Measurements from ENCODE around the gene CFB. TPM values are rescaled to one million over a fixed set of nuclear protein-coding genes. Genes with fewer than 3 reads are reported as not detected.
"Not testable (repeated sequence)": the region's sequence is repeated elsewhere in the genome, so short reads cannot be mapped to it uniquely, and the experiment has no call there.

Gene CFB
- total and polyA plus RNA-seq, 9 donors: 1.0 to 4.8 (median 1.9) TPM

DNA sequence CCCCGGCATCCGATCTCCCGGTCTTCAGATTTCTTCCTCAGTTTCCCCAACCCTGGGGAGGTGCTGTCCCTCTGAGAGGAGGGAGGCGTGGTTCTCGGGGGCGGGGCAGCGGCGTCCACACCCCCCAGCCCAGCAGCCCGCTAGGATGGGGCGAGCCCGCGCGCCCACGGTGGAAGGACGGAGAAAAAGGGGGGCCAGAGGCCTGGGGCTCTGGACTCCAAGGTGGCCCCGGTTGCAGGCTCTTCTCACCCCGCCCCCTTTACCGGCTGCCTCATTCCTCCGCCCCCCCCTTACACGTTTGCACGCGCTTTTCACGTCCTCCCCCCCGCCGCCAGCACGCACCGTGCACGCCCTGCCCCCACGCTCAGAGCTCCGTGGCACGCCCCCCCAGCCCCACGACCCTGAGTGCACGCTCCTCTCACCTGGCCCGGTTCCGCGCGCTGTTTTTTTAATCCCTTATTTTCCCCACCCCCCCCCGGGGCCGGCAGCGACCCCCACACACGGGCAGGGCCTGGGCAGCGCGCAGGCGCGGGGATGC, 44.4 kb upstream of the CFB start:
- no peaks in the 10 kb centered on the region for H3K27me3 ChIP-seq (ENCODE audit: control insufficient read depth, insufficient read depth, low read length)
- H3K9me3 ChIP-seq (replicated peaks; ENCODE audit: control insufficient read depth, low read depth, low read length): no peaks in the 10 kb centered on the region
- peak overlapping the region; percentile 74 for H3K4me3 ChIP-seq (ENCODE audit: low read length)
- WGBS (ENCODE audit: insufficient coverage): 1% methylated on average over 10 of the region's 45 CpGs
- peak; percentile 78 for DNase-seq
- H3K27ac ChIP-seq (ENCODE audit: low read length): peak overlapping the region; percentile 92
- peaks cover 30% of the 10 kb centered on the region for H3K4me1 ChIP-seq (ENCODE audit: control insufficient read depth, insufficient read depth, low read length)
- peaks cover 6% of the 10 kb centered on the region for H3K36me3 ChIP-seq (ENCODE audit: control insufficient read depth, insufficient read depth, low read length)

- peak within 1 kb of the TSS; percentile 74 for H3K4me3 ChIP-seq (ENCODE audit: low read length)
- H3K4me1 ChIP-seq (ENCODE audit: control insufficient read depth, insufficient read depth, low read length): peaks cover 25% of the 10 kb centered on the region
- no peaks in the 10 kb centered on the region for H3K9me3 ChIP-seq (replicated peaks; ENCODE audit: control insufficient read depth, low read depth, low read length)
- H3K36me3 ChIP-seq (ENCODE audit: control insufficient read depth, insufficient read depth, low read length): peaks cover 5% of the 10 kb centered on the region
- peak; percentile 99 for DNase-seq
- H3K27me3 ChIP-seq (ENCODE audit: control insufficient read depth, insufficient read depth, low read length): no peaks in the 10 kb centered on the region
- peak within 1 kb of the TSS; percentile 92 for H3K27ac ChIP-seq (ENCODE audit: low read length)
- under 1% methylated on average over 44 of the region's 77 CpGs for WGBS (ENCODE audit: insufficient coverage)
Observed at GRCh38 chr6:31901953-31902643, 43.8 kb upstream of the CFB start, which contains the start of gene ZBTB12. ZBTB12 (minus strand) TSS chr6:31902086; CDS start chr6:31901305, 781 bp downstream.

GRCh38 chr6:31903957-31904356, 41.9 kb upstream of the CFB start:
- no peak for DNase-seq
- Histone ChIP-seq H3K27me3 (ENCODE audit: control insufficient read depth, insufficient read depth, low read length) (peaks cover 3% of the 10 kb centered on the region), H3K36me3 (ENCODE audit: control insufficient read depth, insufficient read depth, low read length) (peaks cover 5% of the 10 kb centered on the region), H3K4me3 (ENCODE audit: low read length) (no peak overlapping the region), H3K27ac (ENCODE audit: low read length) (no peak overlapping the region), H3K9me3 (replicated peaks; ENCODE audit: control insufficient read depth, low read depth, low read length) (no peaks in the 10 kb centered on the region), H3K4me1 (ENCODE audit: control insufficient read depth, insufficient read depth, low read length) (peaks cover 19% of the 10 kb centered on the region)
- 91% methylated on average over 1 of the region's 3 CpGs for WGBS (ENCODE audit: insufficient coverage)

- Histone ChIP-seq H3K4me1 (ENCODE audit: control insufficient read depth, insufficient read depth, low read length) (peaks cover 14% of the 10 kb centered on the region), H3K27me3 (ENCODE audit: control insufficient read depth, insufficient read depth, low read length) (peaks cover 3% of the 10 kb centered on the region), H3K36me3 (ENCODE audit: control insufficient read depth, insufficient read depth, low read length) (no peaks in the 10 kb centered on the region), H3K27ac (ENCODE audit: low read length) (no peak overlapping the region), H3K9me3 (replicated peaks; ENCODE audit: control insufficient read depth, low read depth, low read length) (no peaks in the 10 kb centered on the region), H3K4me3 (ENCODE audit: low read length) (no peak overlapping the region)
- DNase-seq: no peak
- no CpG with 5 or more reads among the region's 1 CpG for WGBS (ENCODE audit: insufficient coverage)
Observed at GRCh38 chr6:31905041-31905440, 40.9 kb upstream of the CFB start.

DNA sequence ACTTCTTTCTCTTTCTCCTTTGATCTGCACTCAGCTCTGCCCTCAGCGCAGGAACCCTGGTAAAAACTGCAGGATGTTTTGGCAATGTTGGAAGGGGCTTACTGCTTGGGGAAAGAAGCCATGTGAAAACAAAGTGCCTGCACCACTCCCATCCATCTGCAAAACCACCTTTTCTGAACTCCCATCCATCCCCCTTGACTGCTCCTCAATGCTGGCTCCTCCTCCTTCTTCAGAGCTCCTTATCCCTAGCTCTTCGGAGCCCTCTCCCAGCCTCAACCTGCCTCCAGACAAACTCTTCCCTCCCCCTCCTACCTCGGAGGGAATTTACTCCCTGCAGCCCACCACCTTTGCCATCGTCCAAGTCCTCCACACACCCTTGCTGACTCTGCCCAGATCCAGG, 39.8 kb upstream of the CFB start:
- Histone ChIP-seq H3K27me3 (ENCODE audit: control insufficient read depth, insufficient read depth, low read length) (peaks cover 3% of the 10 kb centered on the region), H3K4me1 (ENCODE audit: control insufficient read depth, insufficient read depth, low read length) (peaks cover 9% of the 10 kb centered on the region), H3K4me3 (ENCODE audit: low read length) (no peak overlapping the region), H3K27ac (ENCODE audit: low read length) (no peak overlapping the region), H3K9me3 (replicated peaks; ENCODE audit: control insufficient read depth, low read depth, low read length) (no peaks in the 10 kb centered on the region), H3K36me3 (ENCODE audit: control insufficient read depth, insufficient read depth, low read length) (no peaks in the 10 kb centered on the region)
- WGBS (ENCODE audit: insufficient coverage): 2% methylated on average over 3 of the region's 4 CpGs
- DNase-seq: no peak

DNA sequence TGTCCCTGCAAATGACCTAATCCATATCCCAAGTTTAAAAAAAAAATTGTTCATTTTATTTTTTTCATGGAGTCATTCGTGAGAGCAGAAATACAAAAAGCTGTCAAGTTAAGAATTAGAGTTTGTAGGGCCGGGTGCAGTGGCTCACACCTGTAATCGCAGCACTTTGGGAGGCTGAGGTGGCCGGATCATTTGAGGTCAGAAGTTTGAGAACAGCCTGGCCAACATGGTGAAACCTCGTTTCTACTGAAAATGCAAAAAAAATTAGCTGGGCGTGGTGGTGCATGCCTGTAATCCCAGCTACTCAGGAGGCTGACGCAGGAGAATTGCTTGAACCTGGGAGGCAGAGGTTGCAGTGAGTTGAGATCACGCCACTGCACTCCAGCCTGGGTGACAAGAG, 39.2 kb upstream of the CFB start:
- not testable (repeated sequence) for H3K27ac ChIP-seq (ENCODE audit: low read length); H3K4me1 ChIP-seq (ENCODE audit: control insufficient read depth, insufficient read depth, low read length); H3K9me3 ChIP-seq (replicated peaks; ENCODE audit: control insufficient read depth, low read depth, low read length); DNase-seq; H3K36me3 ChIP-seq (ENCODE audit: control insufficient read depth, insufficient read depth, low read length); H3K4me3 ChIP-seq (ENCODE audit: low read length); H3K27me3 ChIP-seq (ENCODE audit: control insufficient read depth, insufficient read depth, low read length)
- WGBS (ENCODE audit: insufficient coverage): 79% methylated on average over 7 of the region's 8 CpGs

DNA sequence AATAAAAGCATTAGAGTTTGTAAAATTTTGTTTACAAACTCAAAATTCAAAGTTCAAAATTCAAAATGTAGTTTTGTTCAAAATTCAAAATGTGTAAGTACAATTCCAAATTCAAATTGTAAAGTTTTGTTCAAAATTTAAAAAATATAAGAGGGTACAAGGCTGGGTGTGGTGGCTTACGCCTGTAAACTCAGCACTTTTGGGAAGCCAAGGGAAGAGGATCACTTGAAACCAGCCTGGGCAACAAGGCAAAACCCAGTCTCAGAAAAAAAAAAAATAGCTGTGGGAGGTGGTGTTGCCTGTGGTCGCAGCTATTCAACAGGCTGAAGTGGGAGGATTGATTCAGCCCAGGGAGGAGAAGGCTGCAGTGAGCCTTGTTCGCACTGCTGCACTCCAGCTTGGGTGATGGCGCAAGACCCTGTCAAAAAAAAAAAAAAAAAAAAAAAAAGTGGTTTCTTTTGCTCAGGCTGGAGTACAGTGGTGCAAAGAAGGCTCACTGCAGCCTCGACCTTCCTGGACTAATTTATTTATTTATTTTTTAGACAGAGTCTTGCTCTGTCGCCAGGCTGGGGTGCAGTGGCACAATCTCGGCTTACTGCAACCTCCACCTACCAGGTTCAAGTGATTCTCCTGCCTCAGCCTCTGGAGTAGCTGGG, 38.6 kb upstream of the CFB start:
- no peak for DNase-seq
- H3K36me3 ChIP-seq (ENCODE audit: control insufficient read depth, insufficient read depth, low read length): no peaks in the 10 kb centered on the region
- peaks cover 3% of the 10 kb centered on the region for H3K27me3 ChIP-seq (ENCODE audit: control insufficient read depth, insufficient read depth, low read length)
- WGBS (ENCODE audit: insufficient coverage): 69% methylated on average over 4 of the region's 7 CpGs
- peaks cover 7% of the 10 kb centered on the region for H3K4me1 ChIP-seq (ENCODE audit: control insufficient read depth, insufficient read depth, low read length)
- no peaks in the 10 kb centered on the region for H3K9me3 ChIP-seq (replicated peaks; ENCODE audit: control insufficient read depth, low read depth, low read length)
- H3K27ac ChIP-seq (ENCODE audit: low read length): no peak overlapping the region
- no peak overlapping the region for H3K4me3 ChIP-seq (ENCODE audit: low read length)

DNA sequence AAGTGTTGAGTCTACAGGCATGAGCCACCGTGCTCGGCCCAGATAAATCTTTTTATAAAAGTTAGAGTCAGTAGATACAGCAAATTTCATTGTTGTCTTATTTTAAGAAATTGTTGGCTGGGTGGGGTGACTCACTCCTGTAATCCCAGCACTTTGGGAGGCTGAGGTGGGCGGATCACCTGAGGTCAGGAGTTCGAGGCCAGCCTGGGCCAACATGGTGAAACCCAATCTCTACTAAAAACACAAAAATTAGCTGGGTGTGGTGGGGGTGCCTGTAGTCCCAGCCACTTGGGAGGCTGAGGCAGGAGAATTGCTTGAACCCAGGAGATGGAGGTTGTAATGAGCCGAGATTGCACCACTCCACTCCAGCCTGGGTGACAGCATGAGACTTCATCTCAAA, 37.6 kb upstream of the CFB start:
- not testable (repeated sequence) for H3K36me3 ChIP-seq (ENCODE audit: control insufficient read depth, insufficient read depth, low read length); H3K4me3 ChIP-seq (ENCODE audit: low read length); H3K4me1 ChIP-seq (ENCODE audit: control insufficient read depth, insufficient read depth, low read length); H3K27ac ChIP-seq (ENCODE audit: low read length); H3K27me3 ChIP-seq (ENCODE audit: control insufficient read depth, insufficient read depth, low read length); H3K9me3 ChIP-seq (replicated peaks; ENCODE audit: control insufficient read depth, low read depth, low read length); DNase-seq
- no CpG with 5 or more reads among the region's 5 CpGs for WGBS (ENCODE audit: insufficient coverage)

GRCh38 chr6:31908791-31909190, 37.1 kb upstream of the CFB start:
- Histone ChIP-seq H3K4me1 (ENCODE audit: control insufficient read depth, insufficient read depth, low read length) (no peaks in the 10 kb centered on the region), H3K4me3 (ENCODE audit: low read length) (no peak overlapping the region), H3K36me3 (ENCODE audit: control insufficient read depth, insufficient read depth, low read length) (no peaks in the 10 kb centered on the region), H3K27me3 (ENCODE audit: control insufficient read depth, insufficient read depth, low read length) (peaks cover 3% of the 10 kb centered on the region), H3K9me3 (replicated peaks; ENCODE audit: control insufficient read depth, low read depth, low read length) (no peaks in the 10 kb centered on the region), H3K27ac (ENCODE audit: low read length) (no peak overlapping the region)
- WGBS (ENCODE audit: insufficient coverage): 20% methylated on average over 1 of the region's 4 CpGs
- no peak for DNase-seq

DNA sequence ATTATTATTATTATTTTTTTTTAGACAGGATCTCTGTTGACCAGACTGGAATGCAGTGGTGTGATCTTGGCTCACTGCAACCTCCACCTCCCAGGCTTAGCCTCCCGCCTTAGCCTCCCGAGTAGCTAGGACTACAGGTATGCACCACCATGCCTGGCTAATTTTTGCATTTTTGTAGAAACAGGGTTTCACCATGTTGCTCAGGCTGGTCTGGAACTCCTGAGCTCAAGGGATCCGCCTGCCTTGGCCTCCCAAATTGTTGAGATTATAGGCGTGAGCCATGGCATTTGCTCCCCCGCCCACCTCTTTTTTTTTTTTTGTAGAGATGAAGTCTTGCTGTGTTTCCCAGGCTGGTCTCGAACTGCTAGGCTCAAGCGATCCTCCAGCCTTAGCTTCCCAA, 36.6 kb upstream of the CFB start:
- not testable (repeated sequence) for H3K4me1 ChIP-seq (ENCODE audit: control insufficient read depth, insufficient read depth, low read length); H3K9me3 ChIP-seq (replicated peaks; ENCODE audit: control insufficient read depth, low read depth, low read length); H3K36me3 ChIP-seq (ENCODE audit: control insufficient read depth, insufficient read depth, low read length); H3K27ac ChIP-seq (ENCODE audit: low read length); H3K27me3 ChIP-seq (ENCODE audit: control insufficient read depth, insufficient read depth, low read length); DNase-seq; H3K4me3 ChIP-seq (ENCODE audit: low read length)
- 74% methylated on average over 4 of the region's 7 CpGs for WGBS (ENCODE audit: insufficient coverage)

Data from muscle of leg (tissue), 11 donors.